ENCODE results near the gene SLC26A2.
"Not testable (repeated sequence)": the region's sequence is repeated elsewhere in the genome, so short reads cannot be mapped to it uniquely, and the experiment has no call there.

SLC26A2 gene

GRCh38 chr5:149937610-149938009, 22.9 kb upstream of the SLC26A2 start:
- no peak for DNase-seq (ENCODE audit: low read depth)

GRCh38 chr5:149938279-149938678, 22.3 kb upstream of the SLC26A2 start:
- no peak for DNase-seq (ENCODE audit: low read depth)

DNA sequence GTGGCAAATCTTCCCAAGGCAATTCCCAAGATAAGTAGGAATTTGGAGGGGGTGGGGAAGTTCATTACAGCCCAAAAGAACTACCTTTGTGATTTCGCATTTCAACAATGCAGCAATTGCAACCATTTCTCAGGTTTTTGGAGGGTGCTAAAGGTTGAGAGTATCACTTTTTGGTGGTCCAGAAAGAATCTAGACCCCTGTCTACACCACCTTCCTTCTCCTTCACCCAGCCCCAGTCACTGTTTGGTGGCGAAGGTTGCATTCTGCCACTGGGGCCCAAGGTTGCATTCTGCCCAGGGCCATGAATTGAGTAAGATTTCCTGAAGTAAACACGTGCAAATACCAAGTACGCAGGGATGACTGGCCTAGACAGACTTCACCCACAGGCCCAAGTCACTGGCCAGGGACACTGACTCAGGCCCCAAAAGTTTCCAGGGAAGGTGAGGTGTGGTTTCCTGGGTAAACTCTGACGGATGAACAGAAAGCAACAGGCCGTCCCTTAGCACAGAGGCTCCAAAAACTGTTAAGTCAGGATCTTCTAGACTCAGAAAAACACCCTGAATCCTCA, 21.7 kb upstream of the SLC26A2 start:
- DNase-seq (ENCODE audit: low read depth) = no peak

GRCh38 chr5:149939546-149939945, 21.0 kb upstream of the SLC26A2 start:
- no peak for DNase-seq (ENCODE audit: low read depth)

DNA sequence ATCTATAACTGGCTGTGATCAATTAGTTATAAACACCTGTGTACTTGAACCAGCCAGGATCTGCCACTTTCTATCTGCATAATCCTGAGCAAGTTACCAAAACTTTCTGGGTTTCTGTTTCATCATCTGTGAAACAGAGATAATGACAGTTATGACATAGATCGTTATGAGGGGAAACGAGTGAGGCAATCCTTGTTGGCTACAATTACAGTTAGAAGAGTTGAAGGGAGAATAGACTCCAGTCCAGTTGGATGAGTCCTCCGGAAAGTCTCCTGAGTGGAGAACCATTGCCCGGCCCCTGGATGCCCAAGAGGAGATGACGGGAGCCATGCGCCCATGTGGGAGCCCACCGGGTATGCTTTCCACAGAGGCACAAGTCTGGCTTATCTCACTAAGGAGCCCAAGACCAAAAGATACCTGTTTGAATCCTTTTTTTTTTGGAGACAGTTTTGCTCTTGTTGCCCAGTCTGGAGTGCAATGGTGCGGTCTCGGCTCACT, 20.4 kb upstream of the SLC26A2 start:
- DNase-seq (ENCODE audit: low read depth) = no peak

DNA sequence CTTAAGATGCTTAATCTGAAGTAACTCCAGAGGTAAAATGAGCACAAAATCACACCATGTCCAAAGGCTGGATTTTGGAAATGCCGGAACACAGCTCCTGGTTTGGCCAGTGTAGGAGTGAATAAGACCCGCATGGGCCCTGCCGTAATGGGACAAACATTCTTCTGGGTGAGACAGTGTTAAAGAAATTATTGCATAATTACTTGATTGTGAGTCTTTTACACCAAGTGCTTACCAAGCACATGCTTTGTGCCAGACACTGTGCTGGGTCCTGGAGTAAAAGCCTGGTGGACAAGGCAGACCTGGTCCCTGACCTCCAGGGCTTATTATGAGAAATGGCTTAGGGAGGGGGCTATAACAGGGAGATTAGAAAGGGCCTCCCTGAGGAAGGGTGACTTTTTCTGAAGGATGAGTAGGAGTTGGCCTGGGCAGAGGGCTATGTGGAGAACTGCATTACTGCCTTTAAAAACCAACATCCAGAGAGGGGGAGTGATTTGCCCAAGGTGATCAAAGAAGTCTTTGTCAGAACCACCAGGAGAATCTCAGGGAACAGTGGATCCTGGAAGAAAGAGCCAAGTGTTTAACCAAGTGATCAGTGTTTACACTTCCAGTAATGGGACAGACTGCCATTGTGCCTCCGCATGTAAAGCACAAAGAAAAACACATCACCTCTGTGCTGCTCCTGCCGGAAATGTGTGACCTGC, 19.5 kb upstream of the SLC26A2 start:
- DNase-seq (ENCODE audit: low read depth) = no peak

DNA sequence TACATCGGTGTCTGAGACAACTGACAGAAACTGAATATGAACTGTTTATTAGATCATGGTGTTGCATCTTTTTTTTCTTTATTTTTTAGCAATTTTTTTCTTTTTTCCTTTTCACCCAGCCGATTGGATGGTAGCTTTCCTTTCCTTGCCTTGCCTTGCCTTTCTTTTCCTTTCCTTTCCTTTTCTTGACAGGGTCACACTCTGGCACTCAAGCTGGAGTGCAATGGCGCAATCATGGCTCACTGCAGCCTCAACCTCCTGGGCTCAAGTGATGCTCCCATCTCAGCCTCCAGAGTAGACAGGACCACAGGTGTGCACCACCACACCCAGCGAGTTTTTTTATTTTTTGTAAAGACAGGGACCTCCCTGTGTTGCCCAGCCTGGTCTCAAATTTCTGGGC, 18.8 kb upstream of the SLC26A2 start:
- DNase-seq (ENCODE audit: low read depth) = no peak

GRCh38 chr5:149942199-149942598, 18.4 kb upstream of the SLC26A2 start:
- no peak for DNase-seq (ENCODE audit: low read depth)

- not testable (repeated sequence) for DNase-seq (ENCODE audit: low read depth)
Measured at GRCh38 chr5:149942741-149943169, 17.8 kb upstream of the SLC26A2 start.

- not testable (repeated sequence) for DNase-seq (ENCODE audit: low read depth)
Measured at GRCh38 chr5:149943177-149943949, 17.2 kb upstream of the SLC26A2 start.

- DNase-seq (ENCODE audit: low read depth) = no peak
Measured at GRCh38 chr5:149944666-149945065, 15.9 kb upstream of the SLC26A2 start, which contains the start of gene PDE6A. PDE6A (minus strand) TSS chr5:149944793; CDS start chr5:149944673, 120 bp downstream.

GRCh38 chr5:149946118-149946517, 14.4 kb upstream of the SLC26A2 start:
- no peak for DNase-seq (ENCODE audit: low read depth)

DNA sequence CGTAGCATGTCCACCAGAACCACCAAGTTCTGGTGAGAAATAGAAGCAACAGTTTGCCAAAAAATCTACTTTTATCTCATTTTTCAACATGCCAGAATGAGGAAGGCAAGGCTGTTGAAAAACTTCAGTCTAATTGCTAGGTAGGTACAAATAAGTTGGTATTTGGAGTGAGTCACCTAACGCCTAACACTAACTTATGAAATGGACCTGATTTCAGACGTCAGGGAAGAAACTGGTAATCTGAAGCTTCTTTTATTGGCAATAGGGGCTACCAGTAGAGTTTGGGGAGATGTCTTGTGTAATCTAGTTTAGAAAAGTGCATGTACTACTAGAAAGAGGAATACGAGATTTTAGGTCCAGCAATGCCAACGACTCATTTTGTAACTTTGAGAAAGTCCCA, 11.6 kb upstream of the SLC26A2 start:
- DNase-seq (ENCODE audit: low read depth) = no peak

DNA sequence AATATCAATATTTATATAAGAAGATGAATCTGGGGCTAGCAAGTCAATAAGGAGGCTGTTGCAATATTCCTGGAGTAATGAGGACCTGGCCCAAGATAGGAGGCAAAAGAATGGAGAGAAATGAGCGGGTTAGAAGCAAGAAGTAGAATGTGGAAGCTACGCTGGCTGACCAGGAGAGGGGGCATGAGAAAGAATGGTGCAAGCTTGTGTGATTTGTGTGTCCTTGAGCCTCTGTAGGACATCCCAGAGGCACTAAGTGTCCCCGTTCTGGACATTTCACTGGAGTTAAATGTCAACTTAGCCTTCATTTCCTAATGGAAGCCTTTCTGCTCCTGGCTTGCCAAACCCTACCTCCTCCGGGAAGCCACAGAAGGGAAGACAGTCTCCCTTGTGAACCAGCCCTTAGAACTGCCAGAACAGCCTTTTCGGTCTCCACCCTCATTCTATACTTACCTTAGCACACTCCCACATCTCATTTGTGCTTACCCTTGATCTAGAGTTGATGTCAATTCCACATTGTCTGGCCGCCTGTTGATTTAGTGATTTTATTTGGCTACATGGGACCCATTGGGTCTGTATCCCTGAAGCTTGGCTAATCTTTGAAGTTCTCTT, 9.3 kb upstream of the SLC26A2 start:
- no peak for DNase-seq (ENCODE audit: low read depth)

DNA sequence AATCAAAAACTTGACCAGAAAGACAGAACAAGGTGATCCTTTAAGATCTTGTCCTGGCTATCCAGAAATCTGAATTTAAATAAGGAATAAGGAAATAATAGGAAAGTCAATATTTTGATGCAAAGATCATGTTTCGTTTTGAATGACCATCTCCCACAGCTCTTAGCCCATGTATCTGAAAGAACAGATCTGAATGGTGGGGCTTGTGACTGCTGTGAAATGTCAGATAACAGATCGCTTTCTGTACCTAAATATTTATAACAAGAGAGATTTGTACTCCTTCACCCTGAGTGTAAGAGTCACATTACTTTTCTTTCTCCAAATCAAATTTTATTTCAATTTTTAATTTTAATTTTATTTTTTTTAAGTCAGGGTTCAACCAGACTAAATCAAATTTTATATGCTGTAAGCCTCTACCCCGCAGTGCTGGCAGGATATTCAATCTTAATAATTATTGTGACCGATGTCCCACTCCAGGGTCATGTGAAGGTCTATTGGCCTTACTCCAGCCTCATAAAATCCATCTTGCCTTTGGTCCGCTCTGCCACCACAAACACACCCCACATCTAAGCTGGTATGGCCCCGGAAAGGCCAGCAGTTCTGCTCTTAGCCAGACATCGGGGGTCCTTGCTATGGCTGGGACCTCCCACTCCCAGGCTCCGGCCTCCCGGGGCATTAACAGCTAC, 7.0 kb upstream of the SLC26A2 start:
- no peak for DNase-seq (ENCODE audit: low read depth)

DNA sequence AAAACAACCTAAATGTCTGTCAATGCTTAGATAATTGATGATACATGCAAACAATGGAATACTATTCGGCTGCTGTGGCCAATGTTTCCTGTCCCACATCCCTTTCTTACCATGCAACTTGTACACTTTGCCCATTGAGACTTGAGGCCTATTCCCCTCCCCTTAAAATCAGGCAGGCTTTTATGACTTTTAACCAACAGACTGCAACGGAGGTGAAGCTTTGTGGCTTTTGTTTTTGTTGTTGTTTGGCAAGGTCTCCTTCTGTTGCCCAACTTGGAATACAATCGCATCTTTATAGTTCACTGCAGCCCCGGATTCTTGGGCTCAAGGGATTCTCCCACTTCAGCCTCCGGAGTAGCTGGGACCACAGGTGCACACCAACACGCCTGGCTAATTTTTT, 5.8 kb upstream of the SLC26A2 start:
- no peak for DNase-seq (ENCODE audit: low read depth)

GRCh38 chr5:149956685-149957084, 3.9 kb upstream of the SLC26A2 start:
- no peak for DNase-seq (ENCODE audit: low read depth)

DNA sequence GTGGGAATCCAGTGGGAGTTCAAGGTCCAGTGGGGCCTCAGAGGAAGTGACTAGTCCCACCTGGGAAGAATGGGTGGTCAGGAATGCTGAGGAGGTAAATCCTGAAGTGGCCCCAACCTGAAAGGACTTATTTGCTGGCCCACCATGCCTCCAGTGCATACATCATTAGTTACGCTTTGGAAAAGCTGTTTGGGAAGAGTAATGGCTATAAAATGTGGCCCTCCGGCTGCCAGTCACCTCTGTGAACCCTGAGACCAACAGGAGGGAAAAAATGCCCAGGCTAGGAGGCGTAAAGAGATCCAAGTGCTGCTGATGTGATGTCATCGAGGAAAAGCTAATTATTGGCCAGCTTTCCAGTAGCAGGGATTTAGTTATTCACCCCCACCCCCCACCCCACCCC, 2.7 kb upstream of the SLC26A2 start:
- DNase-seq (ENCODE audit: low read depth) = no peak

DNA sequence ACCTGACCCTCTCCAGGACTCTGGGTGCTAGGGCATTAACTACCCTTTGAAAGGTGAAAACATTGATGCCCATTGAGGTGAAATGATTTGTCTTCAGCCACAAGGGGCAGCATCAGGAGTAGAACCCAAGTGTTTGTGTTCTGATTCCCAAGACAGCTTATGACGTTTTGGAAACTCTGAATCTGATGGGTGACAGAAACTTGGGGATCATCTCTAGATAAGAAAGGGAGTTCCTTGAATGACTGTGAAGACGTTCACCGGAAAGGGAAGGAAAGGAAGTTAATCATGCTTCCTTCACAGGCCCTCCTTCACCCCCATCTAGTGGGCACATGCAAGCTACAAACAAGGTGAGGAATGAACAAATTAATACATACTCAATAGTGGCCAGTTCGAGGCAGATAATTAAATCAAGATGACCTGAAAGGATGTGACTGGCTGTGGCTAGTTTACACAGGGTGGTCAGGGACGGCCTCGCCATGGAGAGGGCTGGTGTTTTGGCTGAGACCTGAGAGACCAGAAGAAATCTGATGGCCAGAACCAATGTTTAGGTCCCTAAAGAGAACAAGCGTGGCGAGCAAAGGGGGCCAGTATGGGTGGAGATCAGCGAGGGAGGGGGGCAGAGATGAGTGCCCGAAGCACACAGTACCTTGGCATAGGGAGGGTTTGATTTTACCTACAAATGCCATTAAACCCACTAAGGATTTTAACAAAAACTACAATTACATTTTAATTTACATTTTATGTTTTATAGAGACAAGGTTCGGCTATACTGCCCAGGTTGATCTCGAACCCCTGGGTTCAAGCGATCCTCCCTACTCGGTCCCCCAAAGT, 937 bp upstream of the SLC26A2 start:
- DNase-seq (ENCODE audit: low read depth) = peak; percentile 57

- DNase-seq (ENCODE audit: low read depth) = no peak
Measured at GRCh38 chr5:149961186-149961685, 678 bp downstream of the SLC26A2 start.

GRCh38 chr5:149961957-149962409, 1.4 kb downstream of the SLC26A2 start:
- no peak for DNase-seq (ENCODE audit: low read depth)
